ENCODE results near the gene METAP1D.

GRCh38 chr2:172109988-172110811 is 110.4 kb downstream of the METAP1D start:
- TF ChIP-seq CTCF (IDR thresholded peaks at IDR 0.05) (no peak), POLR2A (IDR thresholded peaks at IDR 0.05) (no peak)

Data from thyroid gland (tissue), 4 donors.